GM12878 (cell line): ENCODE results near the gene NQO1. TPM values are rescaled to one million over a fixed set of nuclear protein-coding genes. Genes with fewer than 3 reads are reported as not detected.

Experiments used
- ATAC-seq: fragments of 200-7000 bp; cut with Tn5 transposase; 3 replicates; pipeline ENCODE4 v1.9.1; 2020; ENCODE audit warnings: mild to moderate bottlenecking, moderate library complexity
- BruUV-seq: library from RNA; stranded (reverse); fragments of 400-500 nt; replicated peaks from 2 replicates; lab custom pipeline; 2021; lab: Mats Ljungman, UMichigan
- CTCF ChIA-PET: fragments of 300-600 bp; sonication (Branson Sonifier 250); formaldehyde crosslinking; extraction: SDS; loops from one replicate; lab custom pipeline; 2021; ENCODE audit warnings: inconsistent platforms; lab: Yijun Ruan, JAX
- POLR2A ChIA-PET: fragments of 350-600 bp; formaldehyde crosslinking; extraction: SDS; loops from one replicate; lab custom pipeline; 2021; ENCODE audit warnings: inconsistent platforms; lab: Charles Lee
- RAD21 ChIA-PET: fragments of 300-600 bp; sonication (Branson Sonifier 250); formaldehyde crosslinking; loops from one replicate; lab custom pipeline; 2023; ENCODE audit warnings: antibody characterized with exemption; ENCODE audit not compliant: unreplicated experiment; lab: Charles Lee
- SMC1A ChIA-PET: fragments of 300-600 bp; sonication (Branson Sonifier 250); formaldehyde crosslinking; loops from one replicate; lab custom pipeline; 2023; ENCODE audit not compliant: unreplicated experiment, uncharacterized antibody; lab: Charles Lee
- DNase-seq: peaks from one replicate; pipeline ENCODE4 v3.0.0-alpha.2; 2011; ENCODE audit warnings: low read depth, low spot score
- FAIRE-seq: peaks from 3 replicates; lab custom pipeline; 2011; peaks lifted over from hg19 to GRCh38; lab: Jason Lieb, UNC
- H2AFZ ChIP-seq: 2 replicates; pipeline ENCODE4 v1.6.0; 2011; ENCODE audit warnings: low read depth, low read length, control low read depth; ENCODE audit not compliant: control insufficient read depth
- H3K27ac ChIP-seq: 2 replicates; pipeline ENCODE4 v1.5.1; 2011; ENCODE audit warnings: control low read depth; ENCODE audit not compliant: control insufficient read depth, insufficient read depth
- H3K27me3 ChIP-seq, 2 experiments: replicated peaks in 1 of 2; 2 replicates each; pipeline versions ENCODE4 v1.6.0 to v1.6.1; 2011; ENCODE audit warnings: low read length in 1 of 2; ENCODE audit not compliant: control insufficient read depth in 2 of 2, insufficient read depth in 2 of 2
- H3K36me3 ChIP-seq, 2 experiments: 2 replicates each; pipeline ENCODE4 v1.5.1; 2011; ENCODE audit warnings: low read length in 1 of 2; ENCODE audit not compliant: control insufficient read depth in 2 of 2, insufficient read depth in 2 of 2
- H3K4me1 ChIP-seq: 2 replicates; pipeline ENCODE4 v1.6.1; 2011; ENCODE audit warnings: mild to moderate bottlenecking, low read length, moderate library complexity, mixed read lengths; ENCODE audit not compliant: control insufficient read depth, insufficient read depth
- H3K4me2 ChIP-seq: 2 replicates; pipeline ENCODE4 v1.6.0; 2011; ENCODE audit warnings: control low read depth; ENCODE audit not compliant: control insufficient read depth, insufficient read depth
- H3K4me3 ChIP-seq: fragments of 200-600 bp; sonication (generic); 2 replicates; pipeline ENCODE4 v1.5.1; 2016
- H3K79me2 ChIP-seq: 2 replicates; pipeline ENCODE4 v1.6.0; 2011; ENCODE audit warnings: low read length; ENCODE audit not compliant: control insufficient read depth, insufficient read depth
- H3K9ac ChIP-seq: 2 replicates; pipeline ENCODE4 v1.8.0; 2011; ENCODE audit warnings: low read length, control low read depth, mixed read lengths; ENCODE audit not compliant: control insufficient read depth, insufficient read depth
- H3K9me3 ChIP-seq: replicated peaks from 3 replicates; pipeline ENCODE4 v1.5.1; 2011; ENCODE audit warnings: mild to moderate bottlenecking, low read length; ENCODE audit not compliant: control insufficient read depth, insufficient read depth
- H4K20me1 ChIP-seq: 2 replicates; pipeline ENCODE4 v1.6.0; 2011; ENCODE audit not compliant: control insufficient read depth, insufficient read depth
- BRCA1 ChIP-seq: IDR thresholded peaks from 2 replicates; pipeline ENCODE4 v1.6.1; 2011; ENCODE audit warnings: low read depth, low read length, improper control_type of control experiment
- CREB1 ChIP-seq: IDR thresholded peaks from 2 replicates; pipeline ENCODE4 v1.6.1; 2012; ENCODE audit warnings: low read depth, mild to moderate bottlenecking, inconsistent platforms
- E2F8 ChIP-seq: fragments of 450-650 bp; IDR thresholded peaks from 2 replicates; pipeline ENCODE4 v1.6.1; 2018; ENCODE audit warnings: mild to moderate bottlenecking, low read depth, moderate library complexity; ENCODE audit not compliant: partially characterized antibody
- MLLT1 ChIP-seq: fragments of 450-650 bp; IDR thresholded peaks from 2 replicates; pipeline ENCODE4 v1.6.1; 2016; ENCODE audit warnings: mild to moderate bottlenecking
- NKRF ChIP-seq: fragments of 450-650 bp; conservative IDR thresholded peaks from 2 replicates; pipeline ENCODE4 v1.6.1; 2017; ENCODE audit warnings: mild to moderate bottlenecking, moderate library complexity
- RB1 ChIP-seq: fragments of 450-650 bp; formaldehyde crosslinking; IDR thresholded peaks from 2 replicates; pipeline ENCODE4 v1.6.1; 2017; ENCODE audit warnings: mild to moderate bottlenecking, borderline replicate concordance
- ZNF207 ChIP-seq: fragments of 450-650 bp; IDR thresholded peaks from 2 replicates; pipeline ENCODE4 v1.6.1; 2014; ENCODE audit warnings: antibody characterized with exemption, mild to moderate bottlenecking, borderline replicate concordance
- WGBS: methylation state at CpG from one replicate; pipeline ENCODE4 v1.1.6; 2016; ENCODE audit warnings: low lambda C conversion rate; ENCODE audit not compliant: insufficient replicate concordance, insufficient coverage; ENCODE audit errors: missing lambda C conversion rate; 5-methylcytosine and 5-hydroxymethylcytosine counted together
- in situ Hi-C: fragments of 300-500 bp; cut with MboI; formaldehyde crosslinking; loops from 9 replicates; pipeline ENCODE4 v1.14.3; 2018; ENCODE audit warnings: mixed read lengths
- intact Hi-C: fragments of 100-400 bp; cut with micrococcal nuclease; formaldehyde crosslinking; loops from one replicate; pipeline ENCODE4 v1.14.2; 2022; ENCODE audit not compliant: unreplicated experiment
- polyA plus RNA-seq, 11 experiments: library from polyadenylated mRNA; depleted of rRNA in 4 of 11; unstranded in 6 of 11; stranded (reverse) in 5 of 11; fragments of >200 nt; fragmentation: Nextera tagmentation in 4 of 11; fragmentation: Illumina TruSeq in 1 of 11; extraction: Ambion mirVana in 4 of 11; extraction: Trizol in 1 of 11; gene quantifications; 1 replicate in 1 of 11; 2 replicates in 10 of 11; pipeline versions ENCODE4 v1.2.1 to v1.2.3, GENCODE V29; 2011 to 2016; ENCODE audit warnings: inconsistent platforms in 2 of 11, missing spikeins in 2 of 11, low read depth in 1 of 11
- total RNA-seq, 4 experiments: library from RNA; depleted of rRNA in 3 of 4; stranded (reverse); fragments of >200 nt in 3 of 4; fragmentation: Illumina TruSeq in 1 of 4; extraction: Trizol in 1 of 4; gene quantifications; 2 replicates each; pipeline versions ENCODE4 v1.2.1 to v1.2.3, GENCODE V29; 2013 to 2021

NQO1 gene
- total and polyA plus RNA-seq, 10 of the 15 experiments (the other 5 are each of a cell fraction or from before 2014, with no cell fraction given) = 24.6 to 84.9 (median 34.6) TPM

GRCh38 chr16:69762814-69763598 is 36.6 kb upstream of the NQO1 start:
- TSS peak; percentile 64 for BruUV-seq
- no peak for TF ChIP-seq RB1
- no peak for TF ChIP-seq ZNF207
- TF ChIP-seq E2F8 = no peak
- peak; percentile 64 for TF ChIP-seq MLLT1
- TF ChIP-seq CREB1 = no peak
- no peak for TF ChIP-seq BRCA1
- TF ChIP-seq NKRF = 0 out of 2 replicates have a peak, but pooled peaks have one; percentile 8
- POLR2A ChIA-PET = interaction anchor here (1.0 to 2.4 kb wide), 4 partner anchors 9 to 617 kb away, joined by 3 to 12 read pairs (median 8); partner anchors contain the start of gene NOB1
- Histone ChIP-seq H2AFZ (peak overlapping the region; percentile 83), H3K9me3 (no peaks in the 10 kb centered on the region), H4K20me1 (no peaks in the 10 kb centered on the region), H3K27ac (peak overlapping the region; percentile 83), H3K79me2 (peaks cover 23% of the 10 kb centered on the region), H3K36me3 (no peaks in the 10 kb centered on the region), H3K4me3 (peak overlapping the region; percentile 89), H3K9ac (peak overlapping the region; percentile 91), H3K4me1 (peaks cover 6% of the 10 kb centered on the region; the same call in 1 of the 2 replicates), H3K27me3 (no peaks in the 10 kb centered on the region), H3K4me2 (peak overlapping the region; percentile 87)
- SMC1A ChIA-PET = interaction anchor here (0.7 to 2.8 kb wide), 9 partner anchors 9 to 379 kb away, joined by 3 to 16 read pairs (median 3); partner anchors contain the start of genes NOB1 and NQO1
- RAD21 ChIA-PET = interaction anchor here (1.1 to 3.0 kb wide), 6 partner anchors 9 to 367 kb away, joined by 3 to 16 read pairs (median 6); partner anchors contain the start of gene NOB1
- ATAC-seq (peak; percentile 59), FAIRE-seq (peak; percentile 59), DNase-seq (no peak)
- in situ Hi-C loops = no loop called here
- CTCF ChIA-PET = interaction anchor here (0.9 to 2.1 kb wide), 5 partner anchors 8 to 489 kb away, joined by 3 to 13 read pairs (median 9); partner anchors contain the start of genes EXOSC6 and NOB1
- 10% methylated on average over 14 of the region's 14 CpGs for whole genome bisulfite sequencing
- intact Hi-C loops = no loop called here
